GM19240 (cell line): Measurements from ENCODE around the gene TRIP4.
A peak's percentile ranks its signal among the peaks of the same experiment; 100 is the strongest.
"Not testable (repeated sequence)": the region's sequence is repeated elsewhere in the genome, so short reads cannot be mapped to it uniquely, and the experiment has no call there.

ENCODE experiments used
- DNase-seq: peaks from one replicate; pipeline ENCODE4 v3.0.0; 2011; ENCODE audit warnings: low spot score; ENCODE audit not compliant: insufficient read length

Gene TRIP4

DNA sequence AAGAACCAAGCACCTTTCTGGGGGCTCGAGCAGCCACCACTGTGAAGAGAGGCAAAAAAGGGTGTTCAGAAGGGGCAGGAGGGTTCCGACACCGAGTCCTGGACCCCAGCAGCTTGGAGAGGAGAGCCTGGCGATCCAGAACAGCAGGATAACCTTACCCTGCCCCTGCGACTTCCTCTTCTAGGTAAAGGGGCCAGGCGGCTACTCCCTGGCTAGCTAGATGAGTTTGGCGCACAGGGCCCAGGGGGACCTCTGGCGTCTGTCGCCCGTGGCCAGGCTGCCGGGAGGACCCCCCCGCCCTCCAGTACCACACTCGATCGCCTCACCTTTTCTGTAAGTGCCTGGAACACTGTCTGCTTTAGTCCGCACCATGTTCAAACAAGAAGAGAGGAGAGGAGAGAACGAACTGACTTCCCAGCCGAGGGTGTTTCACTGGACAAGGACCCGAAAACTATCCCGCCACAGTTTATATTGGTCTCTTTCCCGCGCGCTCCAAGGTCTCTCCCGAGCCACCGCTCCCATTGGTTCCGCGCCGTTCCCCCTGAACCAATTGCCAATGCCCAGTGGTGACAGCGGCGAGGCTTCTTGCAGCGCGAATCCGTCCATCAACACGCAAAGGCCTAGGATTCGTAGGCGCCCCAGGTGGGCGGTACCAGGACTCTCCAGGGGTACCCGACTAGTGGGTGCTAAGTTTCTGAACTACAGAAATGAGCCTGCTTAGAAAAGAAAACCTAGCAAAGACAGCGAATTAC lies 6.5 kb upstream of the TRIP4 start, which contains the start of gene PCLAF:
Gene PCLAF, minus strand, starts transcription at position 442 of the 752 bp plus-strand sequence. Its CDS starts 70 bp downstream, at position 372.
- peak; percentile 88 for DNase-seq

DNA sequence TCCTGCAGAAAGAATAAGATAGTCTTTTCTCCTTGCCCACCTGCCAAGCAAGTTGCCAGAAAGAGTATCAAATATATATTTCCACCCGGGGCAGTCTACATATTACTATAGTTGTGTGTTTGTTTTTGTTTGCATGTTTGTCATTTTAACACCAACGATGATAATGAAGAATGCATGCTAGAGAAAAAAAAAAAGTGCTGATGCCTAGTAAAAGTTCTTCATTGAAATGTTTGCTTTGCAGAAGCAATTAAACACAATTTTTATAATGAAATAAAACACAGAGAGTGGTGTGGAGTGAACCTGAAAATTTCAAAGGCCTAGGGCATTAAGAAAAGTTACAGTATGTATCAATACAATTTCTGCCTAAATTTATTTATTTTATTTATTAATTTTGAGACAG lies 3.9 kb upstream of the TRIP4 start:
- no peak for DNase-seq

DNA sequence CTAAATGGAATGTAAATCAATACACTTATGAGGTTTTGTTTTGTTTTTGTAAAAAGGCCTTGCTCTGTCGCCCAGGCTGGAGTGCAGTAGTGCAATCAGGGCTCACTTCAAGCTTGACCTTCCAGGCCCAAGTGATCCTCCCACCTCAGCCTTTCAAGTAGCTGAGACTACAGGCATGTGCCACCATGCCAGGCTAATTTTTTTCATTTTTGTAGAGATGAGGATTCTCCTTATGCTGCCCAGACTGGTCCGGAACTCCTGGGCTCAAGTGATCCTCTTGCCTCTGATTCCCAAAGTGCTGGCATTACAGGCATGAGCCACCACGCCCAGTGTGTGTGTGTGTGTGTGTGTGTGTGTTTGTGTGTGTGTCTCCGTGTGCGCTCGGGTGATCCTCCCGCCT lies 1.3 kb upstream of the TRIP4 start:
- no peak for DNase-seq

DNA sequence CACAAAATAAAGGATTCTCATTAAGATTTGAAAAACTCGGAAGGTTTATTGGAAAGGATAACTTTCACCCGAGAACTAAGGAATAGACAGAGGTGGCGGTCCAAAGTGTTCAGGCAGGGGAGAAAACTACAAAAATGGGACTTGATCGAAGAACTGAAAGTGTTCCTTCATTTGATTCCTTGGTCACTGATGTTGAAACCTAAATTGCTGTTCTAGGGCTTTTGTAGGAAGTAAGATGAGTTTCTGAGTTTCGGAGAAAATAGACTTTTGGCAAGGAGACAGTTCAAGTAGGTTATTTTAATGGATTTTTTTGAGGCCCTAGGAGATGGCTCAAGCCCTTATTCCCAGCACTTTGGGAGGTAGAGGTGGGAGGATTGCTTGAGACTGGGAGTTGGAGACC lies 1.4 kb downstream of the TRIP4 start:
- DNase-seq = no peak

DNA sequence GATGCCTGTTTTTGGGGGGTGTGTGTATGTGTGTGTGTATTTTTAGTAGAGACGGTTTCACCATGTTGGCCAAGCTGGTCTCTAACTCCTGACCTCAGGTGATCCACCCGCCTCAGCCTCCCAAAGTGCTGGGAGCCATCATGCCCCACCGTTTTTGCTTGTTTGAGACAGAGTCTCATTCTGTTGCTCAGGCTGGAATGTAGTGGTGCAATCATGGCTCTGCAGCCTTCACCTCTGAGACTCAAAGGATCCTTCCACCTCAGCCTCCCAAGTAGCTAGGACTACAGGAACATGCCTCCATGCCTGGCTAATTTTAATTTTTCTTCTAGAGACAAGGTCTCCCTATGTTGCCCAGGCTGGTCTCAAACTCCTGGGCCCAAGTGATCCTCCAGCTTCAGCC lies 4.8 kb downstream of the TRIP4 start:
- not testable (repeated sequence) for DNase-seq

DNA sequence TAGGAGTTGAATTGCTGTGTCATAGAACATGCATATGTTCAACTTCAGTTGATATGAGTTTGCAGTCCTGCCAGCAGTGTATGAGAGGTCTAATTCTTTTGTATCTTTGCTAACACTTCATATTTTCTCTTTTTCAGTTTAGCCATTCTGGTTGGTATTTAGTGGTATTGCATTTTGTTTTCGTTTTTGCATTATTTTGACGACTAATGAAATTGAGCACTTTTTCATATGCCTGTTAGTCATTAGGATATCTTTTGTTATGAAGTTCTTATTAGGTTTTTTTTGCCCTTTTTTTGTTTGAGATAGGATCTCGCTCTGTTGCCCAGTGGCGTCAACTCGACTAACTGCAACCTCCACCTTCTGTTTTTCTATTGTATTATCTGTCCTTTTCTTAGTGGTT lies 9.2 kb downstream of the TRIP4 start:
- no peak for DNase-seq

DNA sequence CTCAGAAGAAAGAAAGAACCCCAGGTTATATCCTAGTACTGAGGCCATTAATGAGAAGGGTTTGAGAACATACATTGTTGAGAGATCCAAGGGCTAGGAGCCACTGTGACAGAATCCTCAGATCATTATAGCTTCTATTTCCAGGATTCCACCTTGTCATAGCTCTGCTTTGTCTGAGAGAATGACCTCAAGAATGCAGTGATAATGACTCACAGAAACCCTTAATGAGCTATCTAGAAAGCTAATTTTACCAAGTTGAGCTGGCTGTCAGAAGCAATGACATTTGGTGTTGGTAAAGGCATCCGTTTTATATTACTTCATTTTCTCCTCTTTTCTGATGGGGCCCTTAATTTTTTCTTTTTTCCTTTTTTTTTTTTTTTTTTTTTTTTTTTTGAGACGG lies 10.9 kb downstream of the TRIP4 start:
- DNase-seq = no peak

DNA sequence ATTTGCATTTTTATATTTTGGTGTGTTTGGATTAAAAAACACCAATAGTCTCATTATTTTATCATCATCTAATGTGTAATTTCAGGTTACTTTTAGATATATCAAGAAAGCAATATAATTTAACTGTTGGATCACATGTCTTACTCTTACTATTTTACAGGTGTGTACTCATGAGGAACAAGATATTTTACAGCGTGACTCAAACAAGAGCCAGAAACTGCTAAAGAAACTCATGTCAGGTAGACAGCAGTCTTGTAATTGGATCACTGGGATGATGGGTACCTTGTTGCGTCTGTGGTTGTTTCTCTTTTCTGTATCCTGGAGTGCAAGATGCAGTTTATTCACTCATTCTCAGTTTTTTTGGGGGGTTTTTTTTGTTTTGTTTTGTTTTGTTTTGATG lies 12.9 kb downstream of the TRIP4 start:
- DNase-seq = no peak

DNA sequence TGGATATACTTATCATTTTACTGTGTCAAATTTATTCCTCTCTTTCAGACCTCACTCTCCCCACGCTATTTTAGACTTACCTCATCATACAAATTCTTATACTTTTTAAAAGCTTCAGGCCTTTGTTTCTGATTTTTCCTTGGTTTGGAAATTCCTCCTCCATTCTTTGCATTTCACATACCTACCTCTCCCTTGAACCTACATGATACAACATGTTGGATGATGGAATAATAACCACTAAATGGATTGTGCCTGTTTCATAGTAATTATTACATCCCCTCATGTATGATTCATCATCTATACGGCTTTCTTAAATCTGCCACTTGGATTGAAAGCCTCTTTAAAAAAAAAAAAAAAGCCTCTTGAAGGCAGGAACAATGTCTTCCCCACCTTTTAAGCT lies 24.6 kb downstream of the TRIP4 start:
- no peak for DNase-seq

DNA sequence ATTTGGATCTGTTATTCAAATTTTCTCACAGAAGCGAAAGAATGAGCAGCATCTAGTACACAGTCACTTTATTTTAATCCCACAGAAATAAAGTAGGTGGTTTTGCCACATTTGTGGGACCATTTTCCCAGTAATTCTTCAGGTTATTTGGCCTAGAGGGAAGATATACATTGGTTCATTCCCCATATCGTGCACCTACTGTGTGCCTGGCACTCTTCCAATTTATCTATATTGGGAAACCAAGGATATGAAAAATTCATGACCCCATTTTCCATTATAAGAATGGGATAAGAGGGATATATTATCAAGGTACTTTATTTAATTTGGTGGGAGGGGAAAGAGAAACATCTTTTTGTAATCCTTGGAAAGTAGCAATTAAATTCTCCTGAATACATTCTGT lies 35.1 kb downstream of the TRIP4 start:
- DNase-seq = no peak

DNA sequence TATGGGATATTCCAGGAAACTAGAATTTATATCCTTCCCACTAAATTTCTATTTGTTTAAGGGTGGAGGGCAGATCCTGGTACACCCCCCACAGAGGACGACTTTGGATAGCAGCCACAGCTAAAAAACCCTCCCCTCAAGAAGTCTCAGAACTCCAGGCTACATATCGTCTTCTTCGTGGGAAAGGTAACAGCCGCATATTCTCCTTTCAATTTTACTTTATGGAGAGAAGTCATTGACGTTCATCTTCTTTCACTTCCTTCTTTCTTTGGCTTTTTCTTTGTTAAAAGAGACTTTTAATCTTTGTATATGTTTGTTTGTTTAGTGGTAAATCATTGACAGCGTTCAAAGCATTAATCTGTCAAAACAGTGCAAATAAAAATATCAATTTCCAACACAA lies 36.3 kb downstream of the TRIP4 start:
- DNase-seq = no peak

DNA sequence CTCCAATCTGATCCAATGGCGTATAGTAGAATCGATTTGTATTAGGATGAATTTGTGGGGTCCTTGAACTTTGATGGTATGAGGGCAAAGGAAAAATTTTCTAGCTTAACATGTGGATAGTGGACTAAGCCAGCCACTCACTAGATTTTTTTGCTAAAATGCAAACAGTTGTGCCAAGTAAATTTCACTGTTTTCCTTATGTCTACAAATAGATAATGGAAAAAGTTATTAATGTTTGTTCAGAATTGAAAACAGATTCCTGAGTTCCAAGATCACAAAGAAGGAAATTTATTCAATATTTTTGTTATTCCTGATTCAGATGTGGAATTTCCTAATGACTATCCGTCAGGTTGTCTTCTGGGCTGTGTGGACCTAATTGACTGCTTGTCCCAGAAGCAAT lies 37.6 kb downstream of the TRIP4 start:
- DNase-seq = no peak

DNA sequence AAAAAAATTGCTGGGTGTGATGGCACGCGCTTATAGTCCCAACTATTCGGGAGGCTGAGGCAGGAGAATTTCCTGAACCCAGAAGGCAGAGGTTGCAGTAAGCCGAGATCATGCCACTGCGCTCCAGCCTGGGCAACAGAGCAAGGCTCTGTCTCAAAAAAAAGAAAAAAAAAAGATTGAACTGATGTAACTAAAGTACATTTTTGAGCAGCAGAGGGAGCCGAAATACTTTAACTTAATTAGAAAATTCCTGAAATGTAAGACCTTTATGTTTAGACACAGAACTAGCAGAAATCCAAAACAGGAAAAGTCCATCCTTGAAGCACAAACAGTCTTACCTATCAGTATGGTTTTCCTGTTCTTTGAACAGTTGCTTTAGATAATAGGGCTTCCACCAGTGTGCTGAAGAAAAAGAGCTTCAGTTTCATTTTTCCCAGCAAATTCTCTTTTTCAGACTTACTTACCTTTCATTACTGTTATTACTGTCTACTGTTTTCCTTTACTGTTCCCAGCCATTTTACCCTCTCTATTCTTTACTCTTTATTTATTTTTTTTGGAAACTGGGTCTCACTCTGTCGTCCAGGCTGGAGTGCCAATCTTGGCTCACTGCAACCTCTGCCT lies 39.3 kb downstream of the TRIP4 start:
- no peak for DNase-seq

DNA sequence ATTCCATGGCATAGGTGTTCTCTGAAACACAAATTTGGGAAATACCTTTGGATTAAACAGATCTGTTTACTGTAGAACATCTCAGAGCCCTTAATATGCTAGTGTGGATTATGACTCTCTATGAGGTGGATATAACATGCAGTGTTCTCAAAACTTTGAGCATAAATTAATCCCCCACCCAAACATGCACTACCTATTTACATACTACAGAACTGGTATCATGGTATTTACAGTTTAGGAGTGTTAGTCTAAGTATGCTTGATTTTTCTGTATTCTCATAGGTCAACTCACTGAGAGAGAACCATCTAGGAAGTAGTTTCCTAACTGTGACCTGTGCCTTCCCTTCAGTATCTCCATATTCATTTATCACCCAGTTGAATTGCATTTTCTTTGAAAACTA lies 41.8 kb downstream of the TRIP4 start:
- no peak for DNase-seq

DNA sequence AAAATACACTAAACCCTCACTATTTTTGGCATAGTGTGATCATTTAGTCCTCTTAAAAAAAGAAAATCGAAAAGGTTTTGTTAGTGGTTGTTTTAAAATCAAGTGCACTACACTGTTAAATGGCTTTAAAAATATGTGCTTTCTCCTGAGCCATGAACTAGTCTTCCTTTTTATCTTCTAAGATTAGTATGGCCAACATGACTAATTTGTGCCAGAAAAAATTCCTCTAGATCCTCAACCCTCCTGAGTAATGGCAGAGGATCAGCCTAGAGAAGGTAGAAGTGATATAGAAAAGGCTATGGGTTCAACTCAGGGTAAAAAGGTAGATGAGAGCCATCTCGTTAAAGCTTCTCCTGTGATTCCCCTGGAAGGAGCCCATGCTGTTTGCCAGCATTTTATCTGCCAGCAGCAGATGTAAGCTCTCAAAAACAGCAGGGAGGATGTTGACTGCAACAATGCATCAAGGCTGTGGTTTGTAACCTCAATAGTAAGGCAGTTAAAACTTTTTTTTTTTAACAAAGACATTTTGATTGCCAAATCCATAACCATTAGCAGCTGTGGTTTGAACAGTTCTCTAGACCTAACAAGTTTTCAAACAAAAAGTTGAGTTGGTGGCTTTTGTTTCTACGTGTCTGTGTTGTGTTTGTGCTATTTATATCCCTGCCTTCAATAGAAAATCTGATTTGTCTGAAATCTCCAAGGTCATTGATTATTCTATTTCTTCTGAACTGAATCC lies 42.5 kb downstream of the TRIP4 start:
- DNase-seq = peak; percentile 8

DNA sequence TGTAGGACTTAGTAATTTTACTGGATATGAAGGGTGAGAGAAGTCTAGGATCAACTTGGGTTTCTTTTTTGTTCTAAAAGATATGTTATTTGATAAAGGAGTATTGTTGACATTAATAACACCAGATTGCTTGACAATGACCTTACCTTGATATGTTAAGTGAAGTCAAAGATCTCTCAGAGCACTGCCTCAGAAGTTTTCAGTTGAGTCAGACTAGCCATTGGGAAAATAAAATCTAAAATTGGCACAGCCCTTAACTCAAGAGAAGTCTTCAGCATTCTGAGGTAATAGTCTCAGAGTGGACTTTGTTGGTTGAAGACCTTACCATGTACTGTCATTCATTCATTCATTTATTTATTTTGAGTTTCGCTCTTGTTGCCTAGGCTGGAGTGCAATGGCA lies 50.3 kb downstream of the TRIP4 start:
- DNase-seq = no peak

DNA sequence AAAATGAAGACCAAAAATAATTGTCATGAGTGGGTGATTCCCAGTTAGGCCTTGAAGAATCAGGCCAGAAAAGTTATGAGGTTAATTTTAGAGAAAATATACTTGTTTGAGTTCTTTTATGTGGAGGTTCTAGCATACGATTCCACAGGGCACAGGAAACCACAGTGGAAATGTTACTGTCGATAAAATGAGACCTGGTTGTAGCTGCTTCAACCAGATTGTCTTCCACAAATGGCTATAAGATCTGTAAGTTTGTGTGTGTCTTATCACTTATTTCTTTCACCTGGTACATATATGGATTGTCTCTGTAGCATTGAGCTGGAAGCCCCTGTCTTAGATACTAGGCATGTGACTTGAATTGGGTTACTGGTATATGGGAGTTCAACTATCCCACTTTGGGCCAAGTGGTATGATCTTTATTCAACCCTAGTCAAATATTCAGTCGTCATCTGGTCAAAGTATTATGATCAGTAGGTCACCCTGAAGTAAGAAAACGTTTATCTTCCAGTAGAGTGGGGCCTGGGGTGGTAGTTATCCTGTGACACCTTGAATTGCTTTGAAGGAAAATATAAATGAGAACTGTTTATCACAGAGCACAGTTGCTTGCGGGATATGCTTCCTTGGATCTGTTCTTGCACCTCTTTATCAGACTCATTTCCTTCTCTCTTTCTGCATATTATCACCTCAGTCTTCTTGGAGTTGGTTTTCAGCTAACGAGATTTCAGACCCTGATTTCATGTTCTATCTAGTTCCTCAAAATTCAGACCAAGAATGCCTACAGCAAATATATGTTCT lies 51.2 kb downstream of the TRIP4 start:
- no peak for DNase-seq

DNA sequence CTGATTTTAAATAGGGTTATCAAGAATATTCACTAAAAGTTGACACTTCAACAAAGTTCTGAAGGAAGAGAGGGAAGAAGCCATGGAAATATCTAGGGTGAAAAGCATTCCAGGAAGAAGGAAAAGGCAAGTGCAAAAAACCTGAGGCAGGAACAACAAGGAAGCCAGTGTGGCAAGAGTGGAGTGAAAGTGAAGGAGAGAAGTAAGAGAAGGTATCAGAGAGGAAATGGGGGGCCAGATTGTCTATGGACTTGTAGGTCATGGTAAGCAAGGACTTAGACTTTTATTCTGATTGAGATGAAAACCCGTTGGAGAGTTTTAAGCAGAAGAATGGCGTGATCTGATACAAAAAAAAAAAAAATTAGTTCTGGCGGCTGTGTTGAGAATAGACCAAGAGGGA lies 54.2 kb downstream of the TRIP4 start:
- DNase-seq = no peak

DNA sequence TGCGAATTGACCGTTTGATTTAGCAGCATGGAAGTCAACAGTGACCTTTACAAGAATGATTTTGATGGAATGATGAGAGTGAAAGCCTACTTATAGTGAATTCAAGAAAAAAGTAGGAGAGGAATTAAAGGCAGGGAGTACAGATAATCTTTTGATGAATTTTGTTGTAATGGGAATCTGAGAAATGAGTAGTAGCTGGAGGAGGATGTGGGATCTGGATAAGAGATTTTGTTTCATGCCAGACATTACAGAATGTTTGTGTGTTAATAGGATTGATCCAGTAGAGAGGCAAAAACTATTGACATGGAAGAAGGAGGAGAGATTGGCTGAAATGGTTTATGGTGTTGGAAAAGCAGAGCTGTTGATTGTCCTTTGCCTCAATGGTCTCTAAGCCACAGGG lies 55.4 kb downstream of the TRIP4 start:
- no peak for DNase-seq

DNA sequence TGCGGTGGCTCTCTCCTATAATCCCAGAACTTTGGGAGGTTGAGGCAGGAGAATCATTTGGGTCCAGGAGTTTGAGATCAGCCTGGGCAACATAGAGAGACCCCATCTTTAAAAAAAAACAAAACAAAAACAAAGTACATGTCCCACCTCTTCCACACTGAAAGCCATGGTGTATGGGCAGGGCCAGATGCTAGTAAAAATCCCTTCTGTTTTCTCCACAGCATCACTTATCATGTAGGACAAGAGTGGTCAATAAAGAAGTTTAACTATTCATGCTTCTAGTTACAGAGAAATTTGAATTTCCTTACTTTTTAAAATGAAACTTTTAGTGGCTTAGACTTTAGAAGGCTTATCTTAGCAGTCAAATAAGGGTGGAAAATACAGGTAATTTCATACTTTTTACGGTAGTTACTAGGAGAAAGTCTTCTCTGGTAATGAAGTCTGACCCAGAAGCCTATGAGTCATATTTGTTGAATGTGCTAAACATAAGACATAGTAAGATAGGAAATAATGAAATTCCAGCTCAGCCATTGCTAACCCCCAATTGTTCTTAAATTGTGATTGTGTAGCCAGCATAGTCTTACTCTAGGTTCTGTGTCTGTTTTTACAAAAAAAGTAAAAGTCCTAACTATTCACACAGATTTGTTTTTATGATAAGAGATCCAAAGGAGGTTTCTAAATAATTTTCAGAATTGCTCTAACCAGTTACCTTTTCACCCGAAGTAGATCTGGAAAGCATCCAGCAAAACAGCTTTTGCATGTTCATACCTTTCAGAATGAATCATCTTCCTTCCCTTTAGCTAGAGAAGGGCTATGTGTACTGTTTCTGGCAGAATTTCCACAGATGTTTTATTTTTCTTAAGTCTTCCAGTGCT lies 56.3 kb downstream of the TRIP4 start:
- no peak for DNase-seq

DNA sequence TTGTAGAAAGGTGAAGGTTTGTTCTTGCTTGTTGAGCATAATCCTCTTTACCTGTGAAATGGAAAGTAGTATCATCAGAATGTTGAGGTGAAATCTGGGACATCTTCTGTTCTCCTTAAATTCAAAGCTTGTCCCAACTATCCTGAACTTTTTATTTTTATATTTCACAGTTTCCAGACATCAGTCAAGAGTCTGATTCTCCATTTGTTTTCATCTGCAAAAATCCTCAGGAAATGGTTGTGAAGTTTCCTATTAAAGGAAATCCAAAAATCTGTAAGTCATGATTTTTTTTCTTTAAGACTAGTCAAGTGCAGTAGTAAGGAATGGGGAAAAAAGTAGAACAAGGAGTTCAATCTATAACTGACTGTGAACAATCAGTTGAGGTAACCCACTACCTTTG lies 57.2 kb downstream of the TRIP4 start:
- DNase-seq = no peak
